Gastrocnemius medialis (tissue), 4 donors: ENCODE results near the gene TFRC. TPM values are rescaled to one million over a fixed set of nuclear protein-coding genes. Genes with fewer than 3 reads are reported as not detected.

Experiments
- ATAC-seq, 2 donors: fragments of 150-250 bp; one replicate each; pipeline ENCODE4 v1.9.1; 2016
- DNase-seq, 2 donors: peaks; one replicate each; pipeline ENCODE4 v3.0.0-alpha.2; 2019
- H3K27ac ChIP-seq, 4 donors: fragments of 200-600 bp; sonication (generic); 1 replicate in 1 of 4; 2 replicates in 3 of 4; pipeline ENCODE4 v1.5.1; 2016 to 2018; ENCODE audit warnings: mild to moderate bottlenecking in 2 of 4, moderate library complexity in 1 of 4
- H3K27me3 ChIP-seq, 3 donors: fragments of 200-600 bp; sonication (generic) in 2 of 3; 1 replicate in 1 of 3; 2 replicates in 2 of 3; pipeline versions ENCODE4 v1.5.1 to v1.6.0; 2016 to 2019; ENCODE audit warnings: mild to moderate bottlenecking in 1 of 3, moderate library complexity in 1 of 3
- H3K36me3 ChIP-seq, 2 donors: fragments of 200-600 bp; sonication (generic) in 1 of 2; one replicate each; pipeline ENCODE4 v1.5.1; 2017 to 2018
- H3K4me1 ChIP-seq, 2 donors: fragments of 200-600 bp; sonication (generic) in 1 of 2; one replicate each; pipeline ENCODE4 v1.5.1; 2016 to 2017; ENCODE audit warnings: mild to moderate bottlenecking in 2 of 2
- H3K4me3 ChIP-seq, 4 donors: fragments of 200-600 bp; sonication (generic) in 3 of 4; 1 replicate in 1 of 4; 2 replicates in 3 of 4; pipeline ENCODE4 v1.5.1; 2016 to 2019; ENCODE audit warnings: mild to moderate bottlenecking in 2 of 4
- H3K9me3 ChIP-seq, 3 donors: fragments of 200-600 bp; sonication (generic) in 2 of 3; 1 replicate in 1 of 3; 2 replicates in 2 of 3; pipeline ENCODE4 v1.5.1; 2016 to 2019
- CTCF ChIP-seq, 5 experiments: fragments of 450-650 bp in 3 of 5; fragments of 200-600 bp in 2 of 5; sonication (generic) in 2 of 5; IDR thresholded peaks in 4 of 5; conservative IDR thresholded peaks in 1 of 5; 1 replicate in 4 of 5; 2 replicates in 1 of 5; pipeline ENCODE4 v1.5.1; 2016 to 2019; ENCODE audit warnings: antibody characterized with exemption in 5 of 5, mild to moderate bottlenecking in 3 of 5, moderate library complexity in 3 of 5
- POLR2A ChIP-seq, 2 donors: fragments of 450-650 bp; IDR thresholded peaks; one replicate each; pipeline ENCODE4 v1.6.1; 2017; ENCODE audit warnings: antibody characterized with exemption in 2 of 2, mild to moderate bottlenecking in 2 of 2, moderate library complexity in 2 of 2
- in situ Hi-C, 4 donors: fragments of 200-750 bp; cut with MboI; loops; one replicate each; pipeline versions ENCODE4 v1.15.0 to v1.8.0; 2017; ENCODE audit warnings: low sequenced_read_pairs in 4 of 4
- intact Hi-C: fragments of 100-400 bp; cut with DNase I; formaldehyde crosslinking; loops from one replicate; pipeline ENCODE4 v1.15.1; 2023; ENCODE audit warnings: low total_unique reads
- total RNA-seq, 4 donors: library from RNA; depleted of rRNA; stranded (reverse); fragments of >200 nt; gene quantifications; one replicate each; pipeline versions ENCODE4 v1.1.0 to v1.2.3, GENCODE V29; 2016

The TFRC gene
- total RNA-seq, 4 donors from 2014 or later: 23.1 to 162 (median 56.3) TPM

GRCh38 chr3:196122688-196123046, 40.8 kb upstream of the TFRC start:
- no peak overlapping the region for H3K27ac ChIP-seq
- no peaks in the 10 kb centered on the region for H3K36me3 ChIP-seq
- intact Hi-C loops (no loop called here), in situ Hi-C loops (no loop called here)
- peaks cover 1 to 6% of the 10 kb centered on the region in 2 donors for H3K4me1 ChIP-seq
- H3K27me3 ChIP-seq: no peaks in the 10 kb centered on the region
- no peaks in the 10 kb centered on the region for H3K9me3 ChIP-seq
- TF ChIP-seq POLR2A (IDR thresholded peaks at IDR 0.05) (no peak), CTCF (IDR thresholded peaks at IDR 0.05 in 4 of 5, conservative IDR thresholded peaks at IDR 0.05 in 1 of 5) (no peak)
- no peak for ATAC-seq
- H3K4me3 ChIP-seq: no peak overlapping the region
- no peak for DNase-seq

GRCh38 chr3:196122021-196122687, 40.3 kb upstream of the TFRC start:
- H3K27ac ChIP-seq: no peak overlapping the region
- TF ChIP-seq POLR2A (IDR thresholded peaks at IDR 0.05): no peak
- no peak for TF ChIP-seq CTCF (IDR thresholded peaks at IDR 0.05 in 4 of 5, conservative IDR thresholded peaks at IDR 0.05 in 1 of 5)
- H3K36me3 ChIP-seq: no peaks in the 10 kb centered on the region
- H3K9me3 ChIP-seq: no peaks in the 10 kb centered on the region
- peaks cover 6 to 11% of the 10 kb centered on the region in 2 donors for H3K4me1 ChIP-seq
- H3K27me3 ChIP-seq: no peaks in the 10 kb centered on the region
- intact Hi-C loops (no loop called here), in situ Hi-C loops (no loop called here)
- ATAC-seq (no peak), DNase-seq (no peak)
- H3K4me3 ChIP-seq: no peak overlapping the region

DNA sequence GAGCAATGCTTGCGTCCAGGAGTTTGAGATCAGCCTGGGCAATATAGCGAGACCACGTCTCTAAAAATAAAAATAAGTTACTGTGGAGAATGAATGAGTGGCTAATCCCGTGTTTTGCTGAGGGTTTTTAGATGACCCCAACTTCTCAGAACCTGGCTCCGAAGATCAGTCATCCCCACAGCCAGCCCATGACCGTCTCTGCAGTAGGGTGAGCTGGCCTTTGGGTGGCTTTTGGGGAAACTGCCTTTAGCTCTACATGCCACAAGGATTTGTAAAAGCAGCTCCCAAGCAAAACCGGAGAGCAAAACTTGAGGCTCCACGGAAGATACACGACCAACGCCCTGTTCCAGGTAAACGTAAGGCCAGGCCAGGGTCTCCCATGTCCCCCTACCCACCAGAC, 39.2 kb upstream of the TFRC start:
- Histone ChIP-seq H3K4me1 (peaks cover 7 to 19% of the 10 kb centered on the region in 2 donors), H3K27me3 (no peaks in the 10 kb centered on the region), H3K27ac (no peak overlapping the region), H3K36me3 (no peaks in the 10 kb centered on the region), H3K9me3 (no peaks in the 10 kb centered on the region), H3K4me3 (no peak overlapping the region)
- in situ Hi-C loops (no loop called here), intact Hi-C loops (no loop called here)
- DNase-seq: no peak
- no peak for ATAC-seq
- TF ChIP-seq CTCF (IDR thresholded peaks at IDR 0.05 in 4 of 5, conservative IDR thresholded peaks at IDR 0.05 in 1 of 5) (no peak), POLR2A (IDR thresholded peaks at IDR 0.05) (no peak)

DNA sequence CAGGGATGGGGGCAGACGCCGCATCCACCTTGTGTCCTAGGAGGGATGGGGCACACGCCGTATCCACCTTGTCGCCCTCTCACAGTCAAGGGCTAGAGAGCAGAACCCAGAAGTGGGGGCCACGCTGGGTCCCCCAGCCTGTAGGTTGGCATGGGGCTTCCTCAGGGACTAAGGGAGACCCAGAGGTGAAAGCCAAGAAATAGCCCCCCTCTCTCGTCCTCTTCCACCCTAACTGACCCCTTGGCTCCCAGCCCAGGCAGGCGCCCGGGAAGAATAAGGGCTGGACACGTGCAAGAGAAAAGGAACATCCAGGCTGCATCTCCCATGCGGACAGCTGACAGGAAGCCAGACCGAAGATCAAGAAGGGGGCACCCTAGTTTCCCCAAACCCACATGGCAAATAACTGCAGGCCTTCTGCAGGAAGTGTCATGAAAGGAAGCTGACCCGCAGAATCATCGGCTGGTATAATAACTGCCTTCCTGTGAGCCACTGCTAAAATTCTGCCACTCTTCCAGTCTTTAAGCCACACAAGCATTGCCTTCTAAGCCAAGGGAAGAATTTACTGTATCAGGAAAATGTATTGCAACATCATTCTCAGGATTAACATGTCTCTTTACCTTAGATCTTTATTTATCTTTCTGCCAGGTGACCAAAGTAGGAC, 38.5 kb upstream of the TFRC start:
- in situ Hi-C loops (no loop called here), intact Hi-C loops (no loop called here)
- DNase-seq (peak in 1 of 2 donors; percentile 27), ATAC-seq (no peak)
- H3K4me3 ChIP-seq: no peak overlapping the region
- H3K9me3 ChIP-seq: no peaks in the 10 kb centered on the region
- TF ChIP-seq POLR2A (IDR thresholded peaks at IDR 0.05) (no peak), CTCF (IDR thresholded peaks at IDR 0.05 in 4 of 5, conservative IDR thresholded peaks at IDR 0.05 in 1 of 5) (no peak)
- H3K27me3 ChIP-seq: no peaks in the 10 kb centered on the region
- peaks cover 7 to 19% of the 10 kb centered on the region in 2 donors for H3K4me1 ChIP-seq
- H3K27ac ChIP-seq: no peak overlapping the region
- no peaks in the 10 kb centered on the region for H3K36me3 ChIP-seq
